ENCODE data around the gene SPATA2.

GRCh38 chr20:49945306-49945700 lies 30.0 kb upstream of the SPATA2 start:
- TF ChIP-seq CTCF (IDR thresholded peaks at IDR 0.05) (no peak), POLR2A (IDR thresholded peaks at IDR 0.05) (no peak), POLR2AphosphoS5 (IDR thresholded peaks at IDR 0.05; ENCODE audit: insufficient read depth in 1 of 2, low read depth in 1 of 2) (no peak)
